Body of pancreas (tissue), 4 donors: ENCODE data around the gene NGEF. TPM values are rescaled to one million over a fixed set of nuclear protein-coding genes. Genes with fewer than 3 reads are reported as not detected.

ENCODE experiments used
- ATAC-seq: fragments of 150-250 bp; one replicate; pipeline ENCODE4 v1.9.1; 2016
- DNase-seq, 4 donors: peaks; one replicate each; pipeline ENCODE4 v3.0.0-alpha.2; 2019
- H3K27ac ChIP-seq, 4 donors: fragments of 200-600 bp; sonication (generic); 1 replicate in 3 of 4; 2 replicates in 1 of 4; pipeline versions ENCODE4 v1.5.1 to v1.6.1; 2016 to 2019; ENCODE audit warnings: mild to moderate bottlenecking in 1 of 4, mixed read lengths in 1 of 4, moderate library complexity in 1 of 4
- H3K27me3 ChIP-seq, 2 donors: fragments of 200-600 bp; sonication (generic); one replicate each; pipeline ENCODE4 v1.6.0; 2016; ENCODE audit warnings: mild to moderate bottlenecking in 1 of 2
- H3K36me3 ChIP-seq, 2 donors: fragments of 200-600 bp; sonication (generic); replicated peaks in 1 of 2; 2 replicates each; pipeline ENCODE4 v1.5.1; 2016; ENCODE audit warnings: low read depth in 2 of 2; ENCODE audit not compliant: insufficient read depth in 1 of 2
- H3K4me1 ChIP-seq: fragments of 200-600 bp; sonication (generic); one replicate; pipeline ENCODE4 v1.6.0; 2016
- H3K4me3 ChIP-seq, 2 donors: fragments of 200-600 bp; sonication (generic); 1 replicate in 1 of 2; 2 replicates in 1 of 2; pipeline ENCODE4 v1.5.1; 2016 to 2019
- H3K9me3 ChIP-seq, 3 donors: fragments of 200-600 bp; sonication (generic); 1 replicate in 2 of 3; 2 replicates in 1 of 3; pipeline ENCODE4 v1.5.1; 2016
- CTCF ChIP-seq, 7 experiments: fragments of 450-650 bp in 4 of 7; fragments of 200-600 bp in 3 of 7; sonication (generic) in 3 of 7; IDR thresholded peaks; one replicate each; pipeline ENCODE4 v1.5.1; 2016 to 2019; ENCODE audit warnings: antibody characterized with exemption in 7 of 7
- POLR2A ChIP-seq, 3 donors: fragments of 450-650 bp; IDR thresholded peaks; one replicate each; pipeline ENCODE4 v1.6.1; 2016; ENCODE audit warnings: antibody characterized with exemption in 3 of 3, mild to moderate bottlenecking in 2 of 3
- WGBS, 2 donors: methylation state at CpG; one replicate each; pipeline ENCODE4 v1.1.5; 2017; 5-methylcytosine and 5-hydroxymethylcytosine counted together
- intact Hi-C: fragments of 100-400 bp; cut with DNase I; formaldehyde crosslinking; loops from one replicate; pipeline ENCODE4 v1.15.1; 2023
- total RNA-seq, 2 donors: library from RNA; depleted of rRNA; stranded (reverse); fragments of >200 nt; gene quantifications; one replicate each; pipeline ENCODE4 v1.1.0, GENCODE V29; 2016

Gene NGEF
- total RNA-seq, 2 donors from 2014 or later, result 4.9 to 7.0 TPM

- no peaks in the 10 kb centered on the region for H3K36me3 ChIP-seq
- no peak for DNase-seq
- no peak for TF ChIP-seq POLR2A (IDR thresholded peaks at IDR 0.05)
- no peak for TF ChIP-seq CTCF (IDR thresholded peaks at IDR 0.05)
- no peaks in the 10 kb centered on the region for H3K9me3 ChIP-seq
- no peaks in the 10 kb centered on the region for H3K4me1 ChIP-seq
- no peak overlapping the region for H3K4me3 ChIP-seq
- intact Hi-C loops, result no loop called here
- 82 to 88% methylated on average over 9 to 11 of the region's 11 CpGs for WGBS, 2 donors
- H3K27ac ChIP-seq, result no peak overlapping the region
- no peak for ATAC-seq
- no peaks in the 10 kb centered on the region for H3K27me3 ChIP-seq
Measured at GRCh38 chr2:232920055-232920454, 93.0 kb downstream of the NGEF start.

- Histone ChIP-seq H3K4me1 (no peaks in the 10 kb centered on the region), H3K36me3 (no peaks in the 10 kb centered on the region), H3K4me3 (no peak overlapping the region), H3K27me3 (no peaks in the 10 kb centered on the region), H3K27ac (no peak overlapping the region), H3K9me3 (no peaks in the 10 kb centered on the region)
- TF ChIP-seq CTCF (IDR thresholded peaks at IDR 0.05) (no peak), POLR2A (IDR thresholded peaks at IDR 0.05) (no peak)
- no peak for DNase-seq
- intact Hi-C loops, result no loop called here
- no peak for ATAC-seq
- 97 to 99% methylated on average over 6 of the region's 6 CpGs for whole genome bisulfite sequencing, 2 donors
Measured at GRCh38 chr2:232919141-232919540, 93.9 kb downstream of the NGEF start.

- H3K4me1 ChIP-seq, result no peaks in the 10 kb centered on the region
- H3K27me3 ChIP-seq, result no peaks in the 10 kb centered on the region
- WGBS, 2 donors, result 63 to 82% methylated on average over 2 of the region's 2 CpGs
- ATAC-seq (no peak), DNase-seq (no peak)
- TF ChIP-seq CTCF (IDR thresholded peaks at IDR 0.05) (no peak), POLR2A (IDR thresholded peaks at IDR 0.05) (no peak)
- no peaks in the 10 kb centered on the region for H3K9me3 ChIP-seq
- H3K27ac ChIP-seq, result no peak overlapping the region
- no peaks in the 10 kb centered on the region for H3K36me3 ChIP-seq
- no peak overlapping the region for H3K4me3 ChIP-seq
- intact Hi-C loops, result no loop called here
Measured at GRCh38 chr2:232913903-232914302, 99.2 kb downstream of the NGEF start.

GRCh38 chr2:232911712-232912277 lies 101.3 kb downstream of the NGEF start:
- H3K36me3 ChIP-seq, result no peaks in the 10 kb centered on the region
- H3K27ac ChIP-seq, result no peak overlapping the region
- WGBS, 2 donors, result 53 to 62% methylated on average over 1 of the region's 1 CpG
- no peaks in the 10 kb centered on the region for H3K27me3 ChIP-seq
- TF ChIP-seq POLR2A (IDR thresholded peaks at IDR 0.05) (no peak), CTCF (IDR thresholded peaks at IDR 0.05) (no peak)
- H3K9me3 ChIP-seq, result no peaks in the 10 kb centered on the region
- ATAC-seq (no peak), DNase-seq (no peak)
- H3K4me1 ChIP-seq, result no peaks in the 10 kb centered on the region
- H3K4me3 ChIP-seq, result no peak overlapping the region
- intact Hi-C loops, result no loop called here

- Histone ChIP-seq H3K4me3 (no peak overlapping the region), H3K27ac (no peak overlapping the region), H3K9me3 (no peaks in the 10 kb centered on the region), H3K27me3 (no peaks in the 10 kb centered on the region), H3K4me1 (no peaks in the 10 kb centered on the region), H3K36me3 (no peaks in the 10 kb centered on the region)
- WGBS, 2 donors, result 95 to 100% methylated on average over 4 to 6 of the region's 6 CpGs
- ATAC-seq (no peak), DNase-seq (no peak)
- intact Hi-C loops, result no loop called here
- TF ChIP-seq POLR2A (IDR thresholded peaks at IDR 0.05) (no peak), CTCF (IDR thresholded peaks at IDR 0.05) (no peak)
Measured at GRCh38 chr2:232910376-232910775, 102.7 kb downstream of the NGEF start.
